Endothelial cell (in vitro differentiated cells): ENCODE measurements around the gene XIRP2. TPM values are rescaled to one million over a fixed set of nuclear protein-coding genes. Genes with fewer than 3 reads are reported as not detected.
"Not testable (repeated sequence)": the region's sequence is repeated elsewhere in the genome, so short reads cannot be mapped to it uniquely, and the experiment has no call there.

Experiments
- DNase-seq: peaks from one replicate; pipeline ENCODE4 v3.0.0; 2021; ENCODE audit warnings: low spot score
- H3K27ac Mint-ChIP-seq: one replicate; pipeline ENCODE4 v1.8.0; 2021; ENCODE audit warnings: mixed read lengths, inconsistent platforms; ENCODE audit not compliant: unreplicated experiment
- H3K27me3 Mint-ChIP-seq: one replicate; pipeline ENCODE4 v1.8.0; 2021; ENCODE audit warnings: mild to moderate bottlenecking, moderate library complexity, mixed read lengths, inconsistent platforms; ENCODE audit not compliant: unreplicated experiment
- H3K36me3 Mint-ChIP-seq: one replicate; pipeline ENCODE4 v1.8.0; 2021; ENCODE audit warnings: mild to moderate bottlenecking, low read depth, mixed read lengths, inconsistent platforms; ENCODE audit not compliant: unreplicated experiment
- H3K4me1 Mint-ChIP-seq: one replicate; pipeline ENCODE4 v1.8.0; 2021; ENCODE audit warnings: mild to moderate bottlenecking, mixed read lengths, inconsistent platforms; ENCODE audit not compliant: unreplicated experiment
- H3K4me3 Mint-ChIP-seq: one replicate; pipeline ENCODE4 v1.8.0; 2021; ENCODE audit warnings: mild to moderate bottlenecking, mixed read lengths, inconsistent platforms; ENCODE audit not compliant: unreplicated experiment
- H3K9me3 Mint-ChIP-seq: one replicate; pipeline ENCODE4 v1.8.0; 2021; ENCODE audit warnings: mixed read lengths, inconsistent platforms; ENCODE audit not compliant: unreplicated experiment
- CTCF ChIP-seq: fragments of 200-600 bp; sonication (generic); IDR thresholded peaks from one replicate; pipeline ENCODE4 v1.5.0; 2021; ENCODE audit warnings: antibody characterized with exemption; ENCODE audit not compliant: unreplicated experiment
- total RNA-seq: library from RNA; stranded (reverse); fragmentation: NEBNext Ultra II Directional; extraction: Animal tissue kit (Norgen Biotek cat#: 25700); gene quantifications from one replicate; pipeline ENCODE4 v1.2.1, GENCODE V29; 2021; ENCODE audit not compliant: unreplicated experiment

Gene XIRP2
- total RNA-seq, 1 donor from 2014 or later = 5.5 TPM

- H3K4me1 Mint-ChIP-seq = no peaks in the 10 kb centered on the region
- no peak overlapping the region for H3K27ac Mint-ChIP-seq
- no peaks in the 10 kb centered on the region for H3K36me3 Mint-ChIP-seq
- no peak for TF ChIP-seq CTCF
- no peaks in the 10 kb centered on the region for H3K27me3 Mint-ChIP-seq
- H3K9me3 Mint-ChIP-seq = no peaks in the 10 kb centered on the region
- H3K4me3 Mint-ChIP-seq = no peak overlapping the region
- DNase-seq = no peak
These were observed 140.2 kb downstream of the XIRP2 start for GRCh38 chr2:167028503-167028902.

- H3K4me1 Mint-ChIP-seq, H3K27me3 Mint-ChIP-seq, DNase-seq, H3K27ac Mint-ChIP-seq, H3K4me3 Mint-ChIP-seq: not testable (repeated sequence)
- H3K9me3 Mint-ChIP-seq = peaks cover 17% of the 10 kb centered on the region
- H3K36me3 Mint-ChIP-seq = peaks cover 12% of the 10 kb centered on the region
These were observed 146.7 kb downstream of the XIRP2 start for GRCh38 chr2:167034976-167035375.

GRCh38 chr2:167048829-167049228 is 160.5 kb downstream of the XIRP2 start:
- Mint-ChIP-seq H3K4me1 (no peaks in the 10 kb centered on the region), H3K36me3 (no peaks in the 10 kb centered on the region), H3K9me3 (no peaks in the 10 kb centered on the region), H3K27ac (no peak overlapping the region), H3K27me3 (no peaks in the 10 kb centered on the region), H3K4me3 (no peak overlapping the region)
- TF ChIP-seq CTCF = no peak
- DNase-seq = no peak

GRCh38 chr2:167049659-167050058 is 161.4 kb downstream of the XIRP2 start:
- Mint-ChIP-seq H3K4me3 (no peak overlapping the region), H3K27me3 (no peaks in the 10 kb centered on the region)

GRCh38 chr2:167052825-167053224 is 164.5 kb downstream of the XIRP2 start:
- H3K9me3 Mint-ChIP-seq = no peaks in the 10 kb centered on the region
- no peak for TF ChIP-seq CTCF

More at GRCh38 chr2:167049659-167050058, 161.4 kb downstream of the XIRP2 start:
- no peak overlapping the region for H3K27ac Mint-ChIP-seq
- no peaks in the 10 kb centered on the region for H3K9me3 Mint-ChIP-seq
- H3K4me1 Mint-ChIP-seq = no peaks in the 10 kb centered on the region
- no peak for TF ChIP-seq CTCF
- H3K36me3 Mint-ChIP-seq = no peaks in the 10 kb centered on the region
- no peak for DNase-seq

GRCh38 chr2:167054881-167055280 is 166.6 kb downstream of the XIRP2 start:
- Mint-ChIP-seq H3K4me3 (no peak overlapping the region), H3K27me3 (no peaks in the 10 kb centered on the region), H3K36me3 (no peaks in the 10 kb centered on the region)

More at GRCh38 chr2:167052825-167053224, 164.5 kb downstream of the XIRP2 start:
- DNase-seq = no peak
- no peaks in the 10 kb centered on the region for H3K4me1 Mint-ChIP-seq
- no peaks in the 10 kb centered on the region for H3K27me3 Mint-ChIP-seq
- H3K36me3 Mint-ChIP-seq = no peaks in the 10 kb centered on the region
- no peak overlapping the region for H3K4me3 Mint-ChIP-seq
- H3K27ac Mint-ChIP-seq = no peak overlapping the region

More at GRCh38 chr2:167054881-167055280, 166.6 kb downstream of the XIRP2 start:
- Mint-ChIP-seq H3K4me1 (no peaks in the 10 kb centered on the region), H3K27ac (no peak overlapping the region), H3K9me3 (no peaks in the 10 kb centered on the region)
- no peak for TF ChIP-seq CTCF
- no peak for DNase-seq
